OCI-LY7 (cell line): ENCODE data around the gene ADM2. TPM values are rescaled to one million over a fixed set of nuclear protein-coding genes. Genes with fewer than 3 reads are reported as not detected.

Experiments
- BruUV-seq: library from RNA; stranded (reverse); fragments of 400-500 nt; replicated peaks from 2 replicates; lab custom pipeline; 2021; lab: Mats Ljungman, UMichigan
- CTCF ChIA-PET: fragments of 300-600 bp; sonication (Branson Sonifier 250); formaldehyde crosslinking; loops from one replicate; lab custom pipeline; 2022; ENCODE audit warnings: antibody characterized with exemption; ENCODE audit not compliant: unreplicated experiment; lab: Charles Lee
- POLR2A ChIA-PET: fragments of 300-600 bp; sonication (Branson Sonifier 250); formaldehyde crosslinking; loops from one replicate; lab custom pipeline; 2022; ENCODE audit warnings: antibody characterized with exemption; lab: Charles Lee
- DNase-seq: peaks from one replicate; pipeline ENCODE4 v3.0.0-alpha.2; 2015; ENCODE audit warnings: low spot score
- H2AFZ ChIP-seq: fragments of 200-600 bp; sonication (generic), shearing (Covaris generic); 2 replicates; pipeline ENCODE4 v1.6.1; 2014; ENCODE audit warnings: mild to moderate bottlenecking, antibody characterized with exemption, low read length, moderate library complexity
- H3K27ac ChIP-seq: fragments of 200-600 bp; sonication (generic); 2 replicates; pipeline ENCODE4 v1.5.1; 2014; ENCODE audit warnings: mixed run types, low read depth, mild to moderate bottlenecking, moderate library complexity, low read length, inconsistent platforms; ENCODE audit not compliant: poor library complexity, severe bottlenecking
- H3K36me3 ChIP-seq: fragments of 200-600 bp; sonication (generic); 2 replicates; pipeline ENCODE4 v1.6.1; 2014; ENCODE audit warnings: mild to moderate bottlenecking, antibody characterized with exemption, low read length, moderate library complexity, mixed read lengths; ENCODE audit not compliant: insufficient read depth
- H3K4me1 ChIP-seq: fragments of 200-600 bp; sonication (generic); 2 replicates; pipeline ENCODE4 v1.5.1; 2014; ENCODE audit warnings: mild to moderate bottlenecking, low read length; ENCODE audit not compliant: insufficient read depth, poor library complexity, severe bottlenecking
- H3K4me2 ChIP-seq: fragments of 200-600 bp; sonication (generic); 2 replicates; pipeline ENCODE4 v1.6.1; 2014; ENCODE audit warnings: mild to moderate bottlenecking, low read length
- H3K4me3 ChIP-seq: fragments of 200-600 bp; sonication (generic); 2 replicates; pipeline ENCODE4 v1.5.1; 2014; ENCODE audit warnings: mild to moderate bottlenecking, low read depth, low read length; ENCODE audit not compliant: poor library complexity, severe bottlenecking
- H3K79me2 ChIP-seq: fragments of 200-600 bp; sonication (generic); 2 replicates; pipeline ENCODE4 v1.6.1; 2016; ENCODE audit warnings: low read depth, mild to moderate bottlenecking, low read length, moderate library complexity, mixed read lengths; ENCODE audit not compliant: insufficient read depth
- H3K9me2 ChIP-seq: fragments of 200-600 bp; sonication (generic); 2 replicates; pipeline ENCODE4 v1.6.1; 2016; ENCODE audit warnings: mild to moderate bottlenecking, low read length, mixed read lengths; ENCODE audit not compliant: insufficient read depth
- H3K9me3 ChIP-seq: fragments of 200-600 bp; sonication (generic); 2 replicates; pipeline ENCODE4 v1.6.1; 2014; ENCODE audit warnings: mild to moderate bottlenecking, mixed run types, low read length, mixed read lengths
- H4K20me1 ChIP-seq: fragments of 200-600 bp; sonication (generic); 2 replicates; pipeline ENCODE4 v1.6.1; 2014; ENCODE audit warnings: mild to moderate bottlenecking, antibody characterized with exemption, low read length, moderate library complexity, mixed read lengths; ENCODE audit not compliant: insufficient read depth
- EZH2phosphoT487 ChIP-seq: fragments of 200-600 bp; sonication (generic); IDR thresholded peaks from 2 replicates; pipeline ENCODE4 v1.6.1; 2018; ENCODE audit warnings: low read depth, borderline replicate concordance, mild to moderate bottlenecking, mixed run types, antibody characterized with exemption, low read length, moderate library complexity, mixed read lengths
- intact Hi-C: fragments of 100-400 bp; cut with micrococcal nuclease; formaldehyde crosslinking; loops from one replicate; pipeline ENCODE4 v1.10.0; 2022; ENCODE audit not compliant: unreplicated experiment
- total RNA-seq, 2 experiments: library from RNA; depleted of rRNA in 1 of 2; stranded (reverse); fragments of >200 nt in 1 of 2; shearing (Covaris generic) in 1 of 2; gene quantifications; 2 replicates each; pipeline ENCODE4 v1.2.3, GENCODE V29; 2014 to 2022
- TF ChIP-seq, protein P1 (sequence below): fragments of 200-600 bp; sonication (generic); conservative IDR thresholded peaks from 2 replicates; pipeline ENCODE4 v1.5.1; 2014; ENCODE audit warnings: mild to moderate bottlenecking, antibody characterized with exemption, low read length, moderate library complexity, mixed read lengths

Gene ADM2
- total RNA-seq, 2 experiments from 2014 or later, result 4.3 to 7.9 TPM

DNA sequence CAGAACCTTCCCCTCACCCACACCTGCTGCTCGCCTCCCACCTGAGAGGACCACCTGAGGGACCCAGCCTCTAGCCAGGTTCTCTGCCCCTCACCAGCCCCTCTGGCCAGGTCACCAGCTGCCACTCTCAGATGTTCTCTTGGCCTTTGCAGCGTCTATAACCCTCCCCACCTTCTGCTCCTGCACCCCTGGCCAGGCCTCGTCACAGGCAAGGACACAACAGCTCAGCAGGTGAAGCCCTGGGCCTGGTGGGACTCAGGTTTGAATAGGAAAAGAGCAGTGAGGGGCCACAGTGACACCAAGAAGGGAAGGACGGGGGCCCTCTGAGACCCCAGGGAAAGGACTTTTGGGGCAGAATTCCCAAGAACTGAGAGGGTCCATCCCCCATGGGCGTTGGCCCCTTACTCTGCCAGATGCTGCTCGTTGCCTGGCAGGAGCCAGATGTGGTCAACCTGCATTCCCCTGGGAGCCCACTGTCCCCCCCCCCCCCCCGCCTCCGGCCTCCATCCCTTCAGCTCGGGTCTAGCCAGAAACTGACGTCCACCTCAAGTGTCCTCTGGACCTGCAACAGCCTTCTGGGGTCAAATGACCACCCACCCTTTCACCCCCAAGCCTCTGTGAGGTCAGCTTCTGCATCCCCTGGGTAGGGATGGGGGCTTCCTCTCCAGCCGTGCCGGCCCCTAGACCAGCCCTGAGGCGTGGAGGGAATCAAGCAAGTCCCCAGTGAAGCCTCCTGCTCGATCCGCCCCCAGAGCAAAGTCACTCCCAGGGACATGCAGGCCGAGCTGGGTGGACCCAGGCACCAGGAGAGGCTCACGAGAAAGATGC is 35.2 kb upstream of the ADM2 start:
- H3K9me3 ChIP-seq, result no peaks in the 10 kb centered on the region
- H2AFZ ChIP-seq, result no peak overlapping the region
- H3K9me2 ChIP-seq, result no peaks in the 10 kb centered on the region
- H3K4me3 ChIP-seq, result no peak overlapping the region
- intact Hi-C loops, result no loop called here
- H3K79me2 ChIP-seq, result peaks cover under 1% of the 10 kb centered on the region; the same call in 1 of the 2 replicates
- peaks cover 44% of the 10 kb centered on the region for H3K4me1 ChIP-seq
- H3K4me2 ChIP-seq, result peak overlapping the region; percentile 60
- DNase-seq, result no peak
- H3K36me3 ChIP-seq, result peaks cover 88% of the 10 kb centered on the region
- POLR2A ChIA-PET, result interaction anchor here (0.6 kb wide), 1 partner anchor 17 kb away, joined by 4 read pairs; no protein-coding TSS in a partner anchor
- CTCF ChIA-PET, result no interaction called here
- TF ChIP-seq, protein P1, sequence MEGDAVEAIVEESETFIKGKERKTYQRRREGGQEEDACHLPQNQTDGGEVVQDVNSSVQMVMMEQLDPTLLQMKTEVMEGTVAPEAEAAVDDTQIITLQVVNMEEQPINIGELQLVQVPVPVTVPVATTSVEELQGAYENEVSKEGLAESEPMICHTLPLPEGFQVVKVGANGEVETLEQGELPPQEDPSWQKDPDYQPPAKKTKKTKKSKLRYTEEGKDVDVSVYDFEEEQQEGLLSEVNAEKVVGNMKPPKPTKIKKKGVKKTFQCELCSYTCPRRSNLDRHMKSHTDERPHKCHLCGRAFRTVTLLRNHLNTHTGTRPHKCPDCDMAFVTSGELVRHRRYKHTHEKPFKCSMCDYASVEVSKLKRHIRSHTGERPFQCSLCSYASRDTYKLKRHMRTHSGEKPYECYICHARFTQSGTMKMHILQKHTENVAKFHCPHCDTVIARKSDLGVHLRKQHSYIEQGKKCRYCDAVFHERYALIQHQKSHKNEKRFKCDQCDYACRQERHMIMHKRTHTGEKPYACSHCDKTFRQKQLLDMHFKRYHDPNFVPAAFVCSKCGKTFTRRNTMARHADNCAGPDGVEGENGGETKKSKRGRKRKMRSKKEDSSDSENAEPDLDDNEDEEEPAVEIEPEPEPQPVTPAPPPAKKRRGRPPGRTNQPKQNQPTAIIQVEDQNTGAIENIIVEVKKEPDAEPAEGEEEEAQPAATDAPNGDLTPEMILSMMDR, result no peak
- no peak for TF ChIP-seq EZH2phosphoT487
- no TSS peak for BruUV-seq
- no peaks in the 10 kb centered on the region for H4K20me1 ChIP-seq
- H3K27ac ChIP-seq, result peak overlapping the region; percentile 72

DNA sequence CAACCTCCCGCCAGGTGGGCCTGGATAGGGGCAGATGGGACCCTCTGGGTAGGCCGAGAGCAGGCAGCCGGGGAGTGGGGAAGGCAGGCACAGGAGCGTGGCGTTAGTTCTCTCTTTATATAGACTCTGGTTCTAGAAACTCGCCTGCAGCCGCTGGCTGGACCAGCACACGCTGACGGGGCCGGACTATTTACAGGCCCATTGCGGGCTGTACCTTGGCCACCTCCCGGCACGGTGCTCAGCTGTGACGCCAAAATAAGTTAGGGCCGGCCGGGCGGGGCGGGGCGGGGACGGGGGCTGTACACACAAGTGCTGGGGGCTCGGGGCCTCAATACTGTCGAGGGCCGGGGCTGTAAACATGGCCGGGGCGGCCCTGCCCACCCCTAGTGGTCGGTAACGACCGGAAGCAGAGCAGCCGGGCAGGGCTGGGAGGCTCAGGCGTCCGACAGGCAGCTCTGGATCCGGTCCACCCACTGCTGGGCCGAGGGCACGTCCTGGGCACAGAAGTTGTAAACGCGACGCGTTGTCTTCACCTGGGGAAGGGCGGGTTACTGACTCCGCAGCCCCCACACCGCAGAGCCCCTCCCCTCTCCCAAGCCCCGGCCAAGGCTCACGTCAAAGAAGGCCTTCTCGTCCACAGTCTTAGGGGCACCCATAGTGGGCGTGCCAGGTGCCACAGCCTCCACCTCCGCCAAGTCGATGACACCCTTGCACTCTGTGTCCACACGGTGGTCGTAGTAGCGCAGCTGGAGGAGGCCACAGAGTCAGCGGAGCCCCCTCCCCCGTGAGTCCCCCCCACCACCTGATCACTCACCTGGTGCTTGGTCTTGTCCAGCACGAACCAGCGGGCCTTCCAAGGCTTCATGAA is 34.4 kb upstream of the ADM2 start:
- ChIA-PET CTCF (no interaction called here), POLR2A (interaction anchor here (0.6 kb wide), 1 partner anchor 18 kb away, joined by 4 read pairs; no protein-coding TSS in a partner anchor)
- BruUV-seq, result TSS peak; percentile 68
- no peak overlapping the region for H2AFZ ChIP-seq
- H3K4me2 ChIP-seq, result no peak overlapping the region
- DNase-seq, result no peak
- H4K20me1 ChIP-seq, result no peaks in the 10 kb centered on the region
- H3K27ac ChIP-seq, result no peak overlapping the region
- H3K4me1 ChIP-seq, result peaks cover 48% of the 10 kb centered on the region
- peaks cover 5% of the 10 kb centered on the region; the same call in 1 of the 2 replicates for H3K79me2 ChIP-seq
- no peaks in the 10 kb centered on the region for H3K9me3 ChIP-seq
- TF ChIP-seq, protein P1, result no peak
- TF ChIP-seq EZH2phosphoT487, result no peak
- peaks cover 88% of the 10 kb centered on the region for H3K36me3 ChIP-seq
- H3K4me3 ChIP-seq, result no peak overlapping the region
- no peaks in the 10 kb centered on the region for H3K9me2 ChIP-seq
- intact Hi-C loops, result no loop called here
